Hepatocyte (in vitro differentiated cells): ENCODE results near the gene SPTBN5.

ENCODE experiments used
- CTCF ChIP-seq: fragments of 200-600 bp; sonication (generic); IDR thresholded peaks from 2 replicates; pipeline ENCODE4 v1.5.1; 2016; ENCODE audit warnings: antibody characterized with exemption, mild to moderate bottlenecking; ENCODE audit not compliant: poor library complexity
- EZH2 ChIP-seq: fragments of 200-600 bp; sonication (generic); IDR thresholded peaks from 2 replicates; pipeline ENCODE4 v1.6.1; 2016; ENCODE audit warnings: antibody characterized with exemption, mild to moderate bottlenecking, borderline replicate concordance

DNA sequence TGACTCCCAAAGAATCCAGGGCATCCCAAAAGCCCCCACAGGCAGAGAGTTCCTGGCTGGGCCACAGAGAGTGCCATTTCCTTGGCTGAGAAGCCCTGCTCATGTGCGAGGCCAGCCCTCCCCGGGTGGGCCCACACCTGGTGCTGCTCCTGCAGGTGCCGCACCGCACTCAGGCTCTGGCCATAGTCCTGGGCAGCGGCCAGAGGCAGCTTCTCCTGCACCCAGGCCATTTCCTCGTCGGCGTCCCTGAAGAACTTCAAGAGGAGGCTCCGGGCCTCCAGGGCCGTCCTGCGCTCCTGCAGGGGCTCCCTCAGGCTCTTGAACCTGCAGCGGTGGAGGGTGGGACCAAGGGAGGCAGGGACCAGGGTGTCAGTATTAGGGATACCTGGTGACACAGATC lies 37.1 kb downstream of the SPTBN5 start:
- TF ChIP-seq CTCF, result no peak
- TF ChIP-seq EZH2, result no peak
